Trophoblast cell (in vitro differentiated cells and primary cell): ENCODE data around the gene KCNT2.

Experiments
- DNase-seq, 2 donors: peaks; one replicate each; pipeline ENCODE4 v3.0.0-alpha.2; 2016
- H2AFZ ChIP-seq: 2 replicates; pipeline ENCODE4 v1.6.1; 2013; ENCODE audit warnings: low read length, moderate library complexity, mild to moderate bottlenecking; ENCODE audit not compliant: insufficient read depth, poor library complexity
- H2AK5ac ChIP-seq: 2 replicates; pipeline ENCODE4 v1.6.1; 2013; ENCODE audit warnings: mild to moderate bottlenecking, low read length
- H2BK120ac ChIP-seq: 2 replicates; pipeline ENCODE4 v1.6.1; 2013; ENCODE audit warnings: low read length, mild to moderate bottlenecking, moderate library complexity; ENCODE audit not compliant: insufficient read depth, poor library complexity
- H2BK12ac ChIP-seq: 2 replicates; pipeline ENCODE4 v1.6.1; 2013; ENCODE audit warnings: mild to moderate bottlenecking, low read length, moderate library complexity
- H2BK5ac ChIP-seq: 2 replicates; pipeline ENCODE4 v1.6.1; 2013; ENCODE audit warnings: low read length, low read depth, moderate library complexity, mild to moderate bottlenecking; ENCODE audit not compliant: poor library complexity
- H3K14ac ChIP-seq: 2 replicates; pipeline ENCODE4 v1.6.1; 2013; ENCODE audit warnings: mild to moderate bottlenecking, low read length
- H3K18ac ChIP-seq: 2 replicates; pipeline ENCODE4 v1.6.1; 2013; ENCODE audit warnings: mild to moderate bottlenecking, low read length
- H3K23ac ChIP-seq: 2 replicates; pipeline ENCODE4 v1.6.1; 2013; ENCODE audit warnings: low read length
- H3K27ac ChIP-seq: 2 replicates; pipeline ENCODE4 v1.5.1; 2013; ENCODE audit warnings: low read depth, mild to moderate bottlenecking, inconsistent platforms, low read length, moderate library complexity
- H3K27me3 ChIP-seq: 2 replicates; pipeline ENCODE4 v1.6.1; 2013; ENCODE audit warnings: inconsistent platforms, mild to moderate bottlenecking, low read length, moderate library complexity; ENCODE audit not compliant: insufficient read depth
- H3K36me3 ChIP-seq, 2 experiments: 1 replicate in 1 of 2; 2 replicates in 1 of 2; pipeline ENCODE4 v1.6.1; 2013; ENCODE audit warnings: low read length in 2 of 2, mild to moderate bottlenecking in 2 of 2, moderate library complexity in 1 of 2; ENCODE audit not compliant: insufficient read depth in 2 of 2, control insufficient read depth in 1 of 2
- H3K4ac ChIP-seq: 2 replicates; pipeline ENCODE4 v1.6.1; 2013; ENCODE audit warnings: low read depth, mild to moderate bottlenecking, low read length, moderate library complexity
- H3K4me1 ChIP-seq, 2 experiments: 1 replicate in 1 of 2; 2 replicates in 1 of 2; pipeline ENCODE4 v1.6.1; 2013; ENCODE audit warnings: low read length in 2 of 2, mild to moderate bottlenecking in 2 of 2, moderate library complexity in 1 of 2; ENCODE audit not compliant: insufficient read depth in 2 of 2, control insufficient read depth in 1 of 2
- H3K4me2 ChIP-seq: 2 replicates; pipeline ENCODE4 v1.6.1; 2013; ENCODE audit warnings: inconsistent platforms, mild to moderate bottlenecking, low read length, moderate library complexity
- H3K4me3 ChIP-seq: 2 replicates; pipeline ENCODE4 v1.5.1; 2013; ENCODE audit warnings: mild to moderate bottlenecking, low read depth, low read length, inconsistent platforms
- H3K79me1 ChIP-seq: one replicate; pipeline ENCODE4 v1.6.1; 2013; ENCODE audit warnings: low read length
- H3K79me2 ChIP-seq: 2 replicates; pipeline ENCODE4 v1.6.1; 2013; ENCODE audit warnings: low read length, mild to moderate bottlenecking; ENCODE audit not compliant: control insufficient read depth, insufficient read depth, poor library complexity
- H3K9ac ChIP-seq: 2 replicates; pipeline ENCODE4 v1.6.1; 2013; ENCODE audit warnings: mild to moderate bottlenecking, low read length
- H3K9me3 ChIP-seq: 2 replicates; pipeline ENCODE4 v1.6.1; 2013; ENCODE audit warnings: low read depth, mild to moderate bottlenecking, control low read depth, inconsistent platforms, low read length; ENCODE audit not compliant: insufficient read depth
- H4K12ac ChIP-seq: 2 replicates; pipeline ENCODE4 v1.6.1; 2013; ENCODE audit warnings: low read depth, mild to moderate bottlenecking, low read length, moderate library complexity
- H4K8ac ChIP-seq: 2 replicates; pipeline ENCODE4 v1.6.1; 2013; ENCODE audit warnings: low read depth, mild to moderate bottlenecking, low read length, moderate library complexity
- H4K91ac ChIP-seq: one replicate; pipeline ENCODE4 v1.6.1; 2013; ENCODE audit warnings: low read depth, mild to moderate bottlenecking, low read length, moderate library complexity
- WGBS: extraction: QIAGEN DNeasy Blood & Tissue Kit; methylation state at CpG from one replicate; pipeline ENCODE4 v1.1.7; 2013; ENCODE audit warnings: missing lambda C conversion rate; ENCODE audit not compliant: insufficient read length, insufficient coverage; ENCODE audit errors: extremely low coverage; 5-methylcytosine and 5-hydroxymethylcytosine counted together

KCNT2 gene

GRCh38 chr1:196409586-196409985 is 198.7 kb downstream of the KCNT2 start:
- H4K12ac ChIP-seq: no peak overlapping the region

DNA sequence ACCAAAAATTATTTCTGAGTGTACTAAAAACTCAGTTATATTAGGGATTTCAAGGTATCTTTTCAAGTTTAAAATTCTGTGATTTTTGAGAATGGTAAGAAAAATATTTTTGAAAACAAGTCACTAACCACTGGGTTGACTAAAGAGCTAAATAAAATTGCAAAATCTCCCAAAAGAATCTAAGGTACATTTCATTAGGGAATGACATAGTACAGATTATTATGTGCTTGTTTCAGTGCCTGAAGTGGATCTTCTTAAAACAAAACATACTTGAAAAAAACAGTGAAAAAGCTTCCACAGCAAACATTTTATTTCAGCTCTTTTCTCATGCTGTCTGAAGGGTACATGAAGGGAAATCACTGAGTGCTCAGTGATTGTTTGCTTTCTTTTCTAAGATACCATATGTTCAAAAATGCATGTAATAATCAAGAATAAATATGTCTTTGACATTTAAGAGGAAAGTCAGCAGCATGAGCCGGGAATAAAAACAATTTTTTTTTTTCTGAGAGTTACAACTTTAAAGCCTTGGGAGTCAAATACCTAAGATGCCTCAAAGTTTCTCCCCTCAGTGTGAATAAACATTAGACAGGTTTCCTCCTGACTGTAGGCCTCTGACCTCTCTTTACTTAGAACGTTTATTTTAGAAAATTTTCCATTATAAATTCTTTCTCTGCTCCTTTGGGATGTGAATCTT is 200.7 kb downstream of the KCNT2 start:
- H3K9me3 ChIP-seq: no peaks in the 10 kb centered on the region
- no peak overlapping the region for H3K18ac ChIP-seq
- H2AFZ ChIP-seq: no peak overlapping the region
- H3K23ac ChIP-seq: no peak overlapping the region
- H3K4me2 ChIP-seq: no peak overlapping the region
- no peak overlapping the region for H3K9ac ChIP-seq
- H3K79me2 ChIP-seq: no peaks in the 10 kb centered on the region
- H3K27ac ChIP-seq: peak overlapping the region; percentile 34
- peak in 1 of 2 donors; percentile 45 for DNase-seq
- no peak overlapping the region for H4K91ac ChIP-seq
- peak overlapping the region; percentile 65 for H4K8ac ChIP-seq
- H3K4me3 ChIP-seq: no peak overlapping the region
- no peaks in the 10 kb centered on the region for H3K27me3 ChIP-seq
- H2BK120ac ChIP-seq: no peak overlapping the region
- H2BK12ac ChIP-seq: no peak overlapping the region
- H4K12ac ChIP-seq: no peak overlapping the region
- H3K14ac ChIP-seq: no peak overlapping the region
- H3K36me3 ChIP-seq: no peaks in the 10 kb centered on the region
- H3K4me1 ChIP-seq: no peaks in the 10 kb centered on the region
- no CpG with 5 or more reads among the region's 2 CpGs for WGBS
- no peak overlapping the region for H2AK5ac ChIP-seq
- H3K79me1 ChIP-seq: no peaks in the 10 kb centered on the region
- no peak overlapping the region for H2BK5ac ChIP-seq
- no peak overlapping the region for H3K4ac ChIP-seq

More at GRCh38 chr1:196409586-196409985, 198.7 kb downstream of the KCNT2 start:
- H2BK5ac ChIP-seq: no peak overlapping the region
- no peak overlapping the region for H2AFZ ChIP-seq
- no peak overlapping the region for H2BK12ac ChIP-seq
- no peak overlapping the region for H2AK5ac ChIP-seq
- no peaks in the 10 kb centered on the region for H3K9me3 ChIP-seq
- no peaks in the 10 kb centered on the region for H3K79me2 ChIP-seq
- H3K18ac ChIP-seq: no peak overlapping the region
- H3K27me3 ChIP-seq: no peaks in the 10 kb centered on the region
- no peaks in the 10 kb centered on the region for H3K4me1 ChIP-seq
- no peak overlapping the region for H4K8ac ChIP-seq
- H3K4me2 ChIP-seq: no peak overlapping the region
- no CpG with 5 or more reads among the region's 2 CpGs for WGBS
- no peak overlapping the region for H3K9ac ChIP-seq
- H3K36me3 ChIP-seq: no peaks in the 10 kb centered on the region
- H3K23ac ChIP-seq: no peak overlapping the region
- H3K79me1 ChIP-seq: no peaks in the 10 kb centered on the region
- no peak overlapping the region for H3K4ac ChIP-seq
- no peak overlapping the region for H2BK120ac ChIP-seq
- H3K14ac ChIP-seq: no peak overlapping the region
- DNase-seq: no peak
- no peak overlapping the region for H3K4me3 ChIP-seq
- H3K27ac ChIP-seq: no peak overlapping the region
- H4K91ac ChIP-seq: no peak overlapping the region

DNA sequence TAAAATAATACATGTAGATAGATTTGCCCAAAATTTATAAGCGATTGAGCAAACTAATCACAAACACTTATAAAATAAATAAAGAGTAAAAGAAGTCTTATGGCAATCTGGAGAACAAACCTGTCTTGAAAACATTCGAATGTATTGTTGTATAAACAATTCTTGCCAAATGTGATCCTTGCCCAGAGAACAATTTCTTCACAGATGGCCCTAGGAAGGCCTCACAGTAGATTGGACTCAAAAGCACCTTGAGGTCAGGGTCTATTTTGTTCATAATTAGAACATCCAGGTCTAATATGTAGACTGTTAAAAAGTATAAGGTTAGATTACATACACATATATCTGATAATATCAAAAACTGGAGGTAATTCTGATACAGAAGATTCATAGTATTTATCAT is 202.4 kb downstream of the KCNT2 start:
- no peaks in the 10 kb centered on the region for H3K27me3 ChIP-seq
- no peak overlapping the region for H2BK120ac ChIP-seq
- no peak for DNase-seq
- no peaks in the 10 kb centered on the region for H3K9me3 ChIP-seq
- no peak overlapping the region for H2AK5ac ChIP-seq
- H4K8ac ChIP-seq: no peak overlapping the region
- no peak overlapping the region for H4K91ac ChIP-seq
- H3K79me1 ChIP-seq: no peaks in the 10 kb centered on the region
- H3K36me3 ChIP-seq: no peaks in the 10 kb centered on the region
- no peak overlapping the region for H2BK5ac ChIP-seq
- no peak overlapping the region for H3K14ac ChIP-seq
- H3K27ac ChIP-seq: no peak overlapping the region
- H3K23ac ChIP-seq: no peak overlapping the region
- no peaks in the 10 kb centered on the region for H3K4me1 ChIP-seq
- no peak overlapping the region for H3K18ac ChIP-seq
- no peak overlapping the region for H3K9ac ChIP-seq
- H3K79me2 ChIP-seq: no peaks in the 10 kb centered on the region
- H3K4ac ChIP-seq: no peak overlapping the region
- no peak overlapping the region for H3K4me3 ChIP-seq
- no peak overlapping the region for H2BK12ac ChIP-seq
- WGBS: no CpG with 5 or more reads among the region's 2 CpGs
- H2AFZ ChIP-seq: no peak overlapping the region
- H3K4me2 ChIP-seq: no peak overlapping the region
- no peak overlapping the region for H4K12ac ChIP-seq

DNA sequence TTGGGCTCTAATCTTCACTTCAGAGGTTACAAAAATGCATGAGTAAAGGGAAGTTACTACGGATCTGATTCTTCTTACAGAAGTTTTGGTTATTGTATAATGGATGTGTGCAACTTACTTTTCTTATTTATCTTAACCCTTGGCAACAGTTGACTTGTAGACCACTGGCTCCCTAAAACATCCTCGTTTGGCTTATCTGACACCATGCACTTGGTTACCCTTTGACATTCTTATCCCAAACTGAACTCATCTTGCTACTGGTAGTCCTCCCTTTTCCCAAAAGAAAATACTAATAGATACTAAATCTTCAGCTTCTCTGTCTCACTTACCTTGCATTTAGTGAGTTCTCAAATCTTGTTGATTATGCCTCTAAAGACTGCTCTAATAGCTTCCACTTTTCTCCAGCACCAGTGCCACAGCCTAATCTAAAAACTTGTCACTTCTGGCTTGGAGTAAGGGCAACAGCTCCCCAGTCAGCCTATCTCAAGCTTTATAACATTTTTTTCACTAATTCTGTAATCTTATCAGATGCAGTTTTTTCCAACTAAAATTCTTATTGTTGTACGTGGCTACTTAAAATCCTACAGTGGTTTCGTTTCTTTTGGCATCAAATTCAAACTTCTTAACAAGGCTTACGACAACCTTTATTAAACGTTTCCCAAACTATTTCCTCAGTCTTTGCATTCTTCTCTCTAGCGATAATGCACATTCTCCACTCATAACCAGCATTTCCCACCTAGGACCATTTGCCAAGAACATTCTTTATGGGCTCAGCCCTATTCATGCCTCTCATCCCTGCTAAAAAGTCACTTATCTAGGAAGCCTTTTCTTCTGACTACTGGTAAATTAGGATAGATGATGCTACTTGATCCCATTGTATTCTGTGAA is 204.2 kb downstream of the KCNT2 start:
- Histone ChIP-seq H3K18ac (no peak overlapping the region), H3K9ac (no peak overlapping the region), H3K79me1 (no peaks in the 10 kb centered on the region), H4K8ac (no peak overlapping the region), H4K91ac (no peak overlapping the region), H3K36me3 (no peaks in the 10 kb centered on the region), H2BK5ac (no peak overlapping the region), H3K23ac (no peak overlapping the region), H3K14ac (no peak overlapping the region), H3K4ac (no peak overlapping the region), H2BK120ac (no peak overlapping the region), H3K9me3 (no peaks in the 10 kb centered on the region), H3K79me2 (no peaks in the 10 kb centered on the region), H4K12ac (no peak overlapping the region), H3K4me1 (no peaks in the 10 kb centered on the region), H2BK12ac (no peak overlapping the region), H2AK5ac (no peak overlapping the region), H3K4me2 (no peak overlapping the region), H3K27ac (no peak overlapping the region), H2AFZ (no peak overlapping the region), H3K27me3 (no peaks in the 10 kb centered on the region), H3K4me3 (no peak overlapping the region)
- 100% methylated on average over 3 of the region's 7 CpGs for WGBS
- peak; percentile 20 to 91 for DNase-seq
